GM18507 (cell line): ENCODE results near the gene DDAH2.

Experiments
- DNase-seq: peaks from one replicate; pipeline ENCODE4 v3.0.0; 2011; ENCODE audit warnings: low read depth; ENCODE audit not compliant: insufficient read length; ENCODE audit errors: extremely low spot score
- FAIRE-seq: peaks from 2 replicates; lab custom pipeline; 2011; peaks lifted over from hg19 to GRCh38; lab: Jason Lieb, UNC

DDAH2 gene

DNA sequence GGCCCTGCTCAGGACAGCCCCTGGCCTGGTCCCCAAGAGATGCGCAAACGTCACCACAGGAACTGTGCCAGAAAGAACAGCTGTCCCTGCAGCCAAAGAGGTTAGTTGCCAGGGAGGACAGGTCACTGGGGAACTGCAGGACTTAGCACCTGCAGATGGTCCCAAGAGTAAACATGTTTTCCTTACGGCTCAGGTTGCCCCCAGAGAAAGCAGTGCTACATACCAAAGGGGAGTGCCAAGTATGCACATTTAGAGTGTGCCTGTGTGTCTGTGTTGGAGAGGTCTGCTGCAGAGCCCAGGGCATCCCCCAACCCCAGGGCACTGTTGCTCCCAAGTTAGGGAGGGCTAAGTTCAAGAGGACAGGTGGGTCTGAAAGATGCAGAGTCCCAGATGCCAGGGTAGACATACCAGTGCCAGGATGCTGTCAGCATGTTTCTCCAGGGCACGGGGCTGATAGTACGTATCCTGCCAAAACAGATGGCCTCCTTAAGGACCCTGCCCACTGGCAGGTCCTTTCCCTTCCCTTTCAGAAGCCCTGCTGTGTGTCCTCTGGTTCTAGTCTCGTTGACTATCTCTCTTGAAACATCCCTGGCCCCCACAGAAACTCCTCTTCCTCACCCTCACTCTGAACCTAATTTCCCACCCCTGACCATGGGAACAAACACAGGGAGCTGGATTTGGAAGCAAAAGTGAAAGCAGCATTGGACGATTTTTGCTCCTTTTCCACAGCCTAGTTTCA is 27.3 kb downstream of the DDAH2 start:
- FAIRE-seq (no peak), DNase-seq (no peak)

DNA sequence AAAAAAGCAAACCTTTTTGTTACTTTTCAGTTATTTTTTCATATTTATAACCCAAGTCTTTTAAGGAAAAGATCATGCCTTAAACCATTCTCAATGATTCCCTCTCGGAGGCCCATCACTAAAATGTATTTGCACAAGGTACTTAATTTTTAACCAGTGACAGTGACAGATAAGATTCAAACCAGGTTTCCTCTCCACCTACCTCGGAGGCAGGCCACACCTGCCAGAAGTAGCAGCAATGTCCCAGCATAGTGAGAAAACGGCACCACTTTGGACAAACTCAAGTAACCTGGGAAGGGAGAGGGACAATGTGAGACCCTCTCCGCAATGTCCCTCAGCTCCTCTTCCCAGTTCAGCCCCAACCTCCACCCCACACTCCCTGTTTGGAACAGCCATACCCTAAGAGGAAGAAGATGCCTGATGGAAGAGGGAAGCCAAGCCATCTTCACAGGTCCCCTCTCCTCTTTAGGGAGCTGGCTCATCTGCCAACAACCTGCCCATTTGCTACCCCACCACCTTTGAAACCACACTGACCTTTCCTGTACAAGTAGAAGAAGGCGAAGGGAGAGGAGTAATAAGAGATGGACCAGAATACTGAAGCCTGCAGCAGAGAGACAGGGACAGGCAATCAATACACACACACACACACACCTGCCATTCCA is 28.2 kb downstream of the DDAH2 start:
- DNase-seq (no peak), FAIRE-seq (no peak)

DNA sequence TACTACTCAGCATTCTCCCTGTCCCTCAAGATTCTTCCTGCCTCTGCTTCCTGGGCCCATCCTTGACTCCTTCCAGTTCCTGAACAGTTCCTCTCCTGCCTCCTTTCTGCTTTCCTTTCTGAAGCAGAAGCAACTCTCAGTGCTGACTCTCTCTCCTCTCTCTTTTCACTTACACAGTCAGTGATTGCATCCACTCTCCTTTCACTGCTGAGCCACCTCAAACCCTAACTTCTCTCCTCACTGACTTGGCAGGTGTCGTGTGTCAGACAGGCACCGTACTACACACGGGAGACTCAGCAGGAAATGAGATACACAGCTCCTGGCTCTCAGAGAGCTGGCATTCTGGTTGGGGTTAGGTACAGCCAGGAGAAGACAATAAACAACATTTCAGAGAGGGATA is 31.5 kb downstream of the DDAH2 start:
- FAIRE-seq (no peak), DNase-seq (no peak)

DNA sequence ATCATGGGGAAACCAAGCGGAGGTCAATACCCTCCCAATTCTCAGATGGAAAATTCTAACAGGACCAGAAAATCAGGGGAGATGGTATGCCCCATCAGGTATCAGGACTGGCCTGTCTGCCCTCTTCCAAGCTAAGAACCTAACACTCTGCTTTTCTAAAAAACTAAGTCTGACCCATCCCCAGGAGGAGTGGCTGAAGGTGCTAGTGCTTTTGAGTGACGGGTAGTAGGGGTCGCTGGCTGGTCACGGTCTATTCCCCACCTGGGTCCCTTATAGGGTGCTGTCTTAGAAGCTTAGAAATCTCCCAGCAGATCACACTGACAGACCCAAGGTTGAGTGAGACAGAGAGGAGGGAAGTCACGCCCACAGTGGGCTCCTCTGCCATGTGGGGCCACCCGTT is 35.6 kb downstream of the DDAH2 start:
- DNase-seq: no peak
- no peak for FAIRE-seq

DNA sequence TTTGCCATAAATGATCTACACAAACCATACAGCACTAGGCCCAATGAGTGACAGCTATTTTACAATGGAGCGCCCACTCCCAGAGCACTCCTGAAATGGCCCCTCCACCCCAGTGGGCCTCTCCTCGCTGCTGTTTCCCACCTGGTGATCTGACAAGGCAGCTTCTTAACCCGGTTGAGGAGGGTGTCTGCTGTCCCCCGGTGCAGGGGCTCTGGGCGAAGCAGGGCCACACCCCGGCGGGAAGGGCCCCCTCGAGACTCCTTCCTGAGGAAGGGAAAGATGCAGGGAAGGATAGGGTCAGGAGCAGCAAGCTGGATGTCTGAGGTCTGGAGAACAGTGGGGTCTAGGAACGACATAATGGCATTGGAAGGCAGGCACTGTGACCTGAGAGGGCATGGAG is 36.2 kb downstream of the DDAH2 start:
- DNase-seq (no peak), FAIRE-seq (no peak)

DNA sequence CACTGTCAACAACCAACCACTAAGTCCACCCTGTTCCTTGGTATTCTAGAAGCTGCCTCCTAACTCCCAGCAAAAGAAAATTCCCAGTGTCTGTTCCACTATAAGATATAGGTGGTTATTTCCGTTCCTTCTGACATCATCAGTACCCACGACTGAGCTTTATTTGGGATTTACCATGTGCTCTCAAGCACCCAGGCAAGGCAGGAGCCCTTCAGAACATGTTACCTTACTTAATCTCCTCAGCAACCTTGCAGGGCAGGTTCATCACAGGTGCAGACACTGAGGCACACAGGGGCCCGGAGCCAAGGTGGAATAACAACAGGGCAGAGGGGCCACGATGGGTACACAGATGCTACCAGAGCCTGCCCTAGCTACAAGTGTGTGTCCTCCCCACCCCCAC is 36.7 kb downstream of the DDAH2 start:
- FAIRE-seq: no peak

DNA sequence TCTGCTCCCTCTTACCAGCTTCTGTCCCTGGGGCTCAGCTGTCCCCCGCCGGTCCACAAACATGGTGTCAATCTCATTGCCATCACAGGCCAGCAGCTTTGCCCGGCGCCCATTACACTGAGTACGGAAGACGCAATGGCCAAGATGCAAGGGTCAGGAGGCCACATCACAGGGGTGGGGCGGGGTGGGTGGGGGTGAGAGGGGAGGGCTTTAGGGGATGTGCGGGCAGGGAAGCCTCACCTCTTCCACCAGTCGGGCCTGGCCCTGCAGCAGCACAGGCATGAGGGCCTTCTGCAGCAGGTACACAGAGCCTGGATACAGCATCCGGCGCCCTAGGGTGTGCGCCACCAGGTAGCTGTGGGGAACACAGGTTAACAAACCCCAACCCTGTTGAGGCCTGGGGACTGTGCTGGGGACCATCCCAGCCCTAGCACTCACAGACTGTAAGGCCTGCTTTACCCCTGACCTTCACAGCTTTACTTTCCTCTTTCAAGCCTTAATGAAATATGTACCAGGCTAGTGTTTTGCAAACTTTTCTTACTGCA is 37.5 kb downstream of the DDAH2 start:
- FAIRE-seq (no peak), DNase-seq (no peak)

More for the DNA sequence above, 36.7 kb downstream of the DDAH2 start:
- DNase-seq: no peak

DNA sequence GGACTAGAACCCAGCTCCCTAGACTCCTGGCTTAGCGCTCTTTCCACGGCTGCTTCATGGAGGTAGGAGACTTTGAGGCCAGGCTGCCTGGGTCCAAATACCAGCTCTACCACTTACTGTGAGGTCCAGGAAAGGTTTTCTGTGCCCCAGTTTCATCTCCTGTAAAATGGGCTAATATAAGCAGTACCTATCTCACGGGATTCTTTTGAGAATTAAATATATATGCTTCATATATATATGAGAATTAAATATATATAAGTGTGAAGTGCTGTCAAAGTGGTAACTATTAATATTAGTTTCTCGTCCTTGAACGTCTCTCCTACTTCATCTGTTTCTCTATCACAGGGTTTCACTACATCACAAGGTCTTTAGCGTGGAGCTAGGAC is 38.0 kb downstream of the DDAH2 start:
- DNase-seq (no peak), FAIRE-seq (no peak)

DNA sequence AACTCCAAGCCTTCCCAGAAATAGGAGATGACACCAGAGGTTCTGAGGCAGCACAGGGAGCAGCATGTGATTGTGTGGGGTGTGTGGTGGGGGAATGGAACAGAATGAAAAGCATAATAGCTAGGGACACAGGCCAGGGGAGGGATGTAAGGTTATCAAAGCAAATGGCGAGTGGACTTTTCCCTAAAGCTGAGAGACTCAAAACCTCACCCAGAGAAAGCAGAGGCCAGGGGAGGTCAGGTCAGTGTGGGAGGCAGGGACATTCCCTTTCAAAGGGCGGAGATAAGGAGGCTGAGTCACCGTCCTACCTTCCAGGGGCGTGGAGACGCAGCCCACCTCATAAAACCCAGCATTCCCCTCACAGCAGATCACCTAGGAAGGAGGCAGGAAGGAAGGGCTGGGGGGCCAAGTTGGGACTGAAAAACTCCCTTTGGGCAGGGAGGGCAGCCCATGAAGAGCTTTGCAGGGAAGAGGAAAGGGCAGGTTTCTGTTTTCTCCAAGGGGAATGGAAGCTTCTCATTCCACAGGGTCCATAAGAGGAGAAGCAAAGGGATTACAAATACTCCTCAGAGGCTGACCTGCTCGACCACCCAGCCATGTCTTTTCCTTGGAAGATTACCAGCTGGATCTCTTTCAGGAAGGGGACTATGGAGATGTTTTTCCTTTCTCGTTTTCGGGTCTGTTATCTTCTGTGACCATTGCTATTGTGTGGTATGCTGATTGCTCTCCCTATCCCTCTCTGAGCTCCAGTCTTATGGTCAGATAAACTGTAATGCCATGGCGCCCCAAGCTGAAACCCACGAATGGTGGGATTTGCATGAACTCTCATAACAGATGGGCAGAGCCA is 38.6 kb downstream of the DDAH2 start:
- DNase-seq: no peak
- FAIRE-seq: no peak

DNA sequence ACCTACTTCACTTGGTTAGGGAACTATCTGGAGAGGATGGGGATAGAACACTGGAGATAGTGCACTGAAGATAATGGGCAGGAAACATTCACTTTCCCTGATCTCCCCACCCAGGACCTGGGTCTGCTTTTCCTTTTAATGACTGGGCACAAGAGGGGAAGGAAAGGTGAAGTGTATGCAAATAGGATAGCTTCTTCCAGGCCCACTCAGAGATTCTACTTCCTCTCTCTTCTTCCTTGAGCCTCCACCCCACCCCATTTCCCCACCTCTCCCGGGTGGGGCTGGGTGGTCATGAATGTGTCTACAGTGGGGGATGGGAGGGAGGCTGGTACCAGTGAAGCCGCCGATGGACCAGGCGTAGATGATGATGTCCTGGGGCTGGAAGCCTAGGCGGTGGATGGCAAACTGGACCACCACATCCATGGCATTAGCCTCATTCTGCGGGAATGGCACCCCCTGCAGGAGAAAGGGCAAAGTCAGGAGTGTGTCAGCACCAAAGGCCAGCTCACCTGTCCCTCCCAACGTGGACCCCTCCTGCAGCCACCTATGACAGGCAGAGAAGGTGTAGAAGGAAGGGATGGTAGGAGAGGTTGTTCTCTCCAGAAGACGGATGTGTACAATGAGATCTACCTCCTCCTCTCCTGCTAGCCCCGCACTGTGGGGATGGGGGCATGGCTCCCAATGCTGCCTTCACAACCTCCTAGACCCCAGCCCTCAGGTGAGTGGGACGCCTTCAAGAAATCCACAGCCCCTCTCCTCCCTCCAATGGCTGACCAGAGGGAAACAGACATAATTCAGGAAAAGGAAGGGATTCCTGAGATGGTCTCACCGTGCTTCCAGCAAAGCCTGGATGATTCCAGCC is 39.6 kb downstream of the DDAH2 start:
- FAIRE-seq: no peak
- DNase-seq: no peak

DNA sequence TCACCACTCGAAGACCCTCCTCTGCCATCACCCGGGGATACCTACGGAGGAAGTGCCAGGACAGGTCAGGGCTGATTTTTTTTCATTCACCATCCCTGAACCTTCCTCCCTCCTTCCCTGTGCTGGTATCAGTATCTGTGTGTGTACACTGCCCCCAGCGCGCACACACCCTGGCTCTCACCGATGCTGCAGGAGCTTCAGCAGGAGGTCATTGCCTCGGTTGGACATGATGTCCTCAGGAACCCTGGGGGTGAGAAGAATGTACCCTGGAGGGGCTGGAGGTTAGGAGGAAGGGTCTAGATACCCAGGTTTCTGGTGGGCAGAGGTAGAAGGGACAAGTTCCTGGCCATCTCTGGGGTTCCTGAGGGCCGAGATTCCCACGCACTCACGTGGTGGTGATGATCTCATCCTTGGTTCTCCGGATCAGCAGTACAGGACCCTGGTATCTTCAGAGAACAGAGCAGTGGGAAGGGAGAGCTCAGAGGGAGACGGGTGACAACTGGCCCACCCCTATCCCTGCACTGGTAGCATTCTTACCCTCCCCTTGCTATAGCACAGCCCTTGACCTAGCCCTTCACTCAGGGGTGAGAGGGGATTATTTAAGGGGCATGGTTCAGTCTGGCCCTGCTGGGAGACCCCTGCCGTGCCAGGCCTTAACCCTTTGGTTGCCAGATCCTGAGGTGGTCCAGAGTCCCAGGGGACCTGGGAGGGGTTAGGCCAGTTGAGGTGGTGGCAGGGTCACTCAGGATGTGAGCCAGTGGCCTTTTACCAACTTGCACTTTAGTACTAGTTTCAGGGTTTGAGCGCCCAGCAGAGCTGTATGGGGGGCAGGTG is 41.0 kb downstream of the DDAH2 start:
- DNase-seq (no peak), FAIRE-seq (no peak)

DNA sequence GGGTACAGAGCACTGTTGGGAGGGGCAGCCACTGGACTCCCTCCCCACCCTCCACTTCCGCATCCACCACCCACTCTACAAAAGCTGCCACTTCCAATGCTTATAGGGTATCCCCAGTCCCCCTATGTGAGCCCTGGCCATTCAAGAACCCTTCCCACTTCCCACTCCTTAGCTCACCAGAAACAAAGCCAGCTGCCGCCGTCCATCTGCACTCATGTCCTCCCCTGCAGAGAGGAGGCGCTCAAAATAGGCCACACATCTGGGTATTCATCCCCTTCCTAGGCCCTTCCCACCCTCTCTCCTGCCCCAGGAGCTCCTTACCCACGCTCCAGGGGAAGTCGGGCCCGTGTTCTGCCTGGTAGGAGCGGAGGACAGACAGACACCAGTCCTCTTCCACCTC is 41.8 kb downstream of the DDAH2 start:
- DNase-seq (no peak), FAIRE-seq (no peak)

DNA sequence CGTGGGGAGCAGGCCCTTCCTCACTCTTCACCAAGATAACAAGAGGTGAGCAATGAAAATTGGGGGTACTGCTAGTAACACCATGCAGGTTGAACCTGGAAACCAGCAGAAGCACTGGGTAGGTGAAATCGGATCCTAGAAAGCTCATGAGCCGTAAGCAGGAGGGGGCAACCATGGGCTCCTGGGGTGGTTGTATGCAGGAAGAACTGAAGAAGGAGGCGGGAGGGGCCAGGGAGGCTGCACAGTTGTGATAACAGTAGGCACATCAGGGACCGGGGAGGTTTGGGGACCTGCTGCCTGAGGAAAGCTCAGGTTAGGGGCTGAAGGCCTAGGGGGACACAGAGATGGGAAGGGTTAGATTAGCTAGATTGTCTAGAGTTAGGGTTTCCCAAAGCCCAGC is 42.6 kb downstream of the DDAH2 start:
- FAIRE-seq (no peak), DNase-seq (no peak)

DNA sequence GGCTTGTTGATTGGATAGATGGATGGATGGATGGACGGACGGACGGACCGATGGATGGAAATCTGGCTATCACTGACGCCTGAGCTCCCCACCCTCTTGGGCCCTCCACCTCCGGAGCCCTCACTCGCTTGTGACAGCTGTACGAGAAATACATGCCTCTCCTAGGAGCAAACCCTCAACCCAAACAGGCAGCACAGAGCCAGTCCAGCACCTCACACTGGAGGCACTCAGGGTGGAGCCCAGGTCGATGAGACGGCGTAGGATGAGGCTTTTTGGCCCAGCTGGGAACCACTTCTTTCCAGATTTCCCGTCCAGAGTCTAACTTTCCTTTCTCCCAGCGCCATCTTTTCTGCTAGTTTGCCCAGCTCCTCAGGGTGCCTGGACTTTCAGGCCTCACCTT is 45.5 kb downstream of the DDAH2 start:
- FAIRE-seq (no peak), DNase-seq (no peak)

DNA sequence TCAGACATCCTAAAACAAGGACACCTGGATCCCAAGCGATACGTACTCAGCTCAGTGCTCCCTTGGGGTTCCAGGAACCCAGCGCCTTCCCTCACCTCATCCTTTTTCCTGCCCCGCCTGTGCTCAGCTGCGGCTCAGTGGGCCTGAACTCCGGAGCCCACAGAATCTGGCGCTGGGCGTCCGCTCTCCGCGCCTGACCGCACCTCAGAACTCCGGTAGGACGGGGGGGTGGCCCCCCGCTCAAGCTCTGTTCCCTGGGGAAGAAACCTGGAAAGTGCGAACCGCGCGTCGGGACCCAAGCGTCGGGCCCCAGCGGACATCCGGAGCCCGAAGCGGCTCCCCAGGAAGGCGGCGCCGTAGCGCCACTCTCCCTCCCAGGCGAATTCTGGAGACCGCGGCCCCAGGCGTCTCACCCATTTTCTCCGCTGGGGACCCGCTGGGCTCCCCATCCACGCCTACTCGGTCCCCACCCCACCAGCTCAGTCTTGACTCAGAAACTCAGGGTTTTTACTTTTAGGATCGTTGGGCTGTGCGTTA is 47.9 kb downstream of the DDAH2 start:
- peak; percentile 50 for FAIRE-seq
- no peak for DNase-seq

DNA sequence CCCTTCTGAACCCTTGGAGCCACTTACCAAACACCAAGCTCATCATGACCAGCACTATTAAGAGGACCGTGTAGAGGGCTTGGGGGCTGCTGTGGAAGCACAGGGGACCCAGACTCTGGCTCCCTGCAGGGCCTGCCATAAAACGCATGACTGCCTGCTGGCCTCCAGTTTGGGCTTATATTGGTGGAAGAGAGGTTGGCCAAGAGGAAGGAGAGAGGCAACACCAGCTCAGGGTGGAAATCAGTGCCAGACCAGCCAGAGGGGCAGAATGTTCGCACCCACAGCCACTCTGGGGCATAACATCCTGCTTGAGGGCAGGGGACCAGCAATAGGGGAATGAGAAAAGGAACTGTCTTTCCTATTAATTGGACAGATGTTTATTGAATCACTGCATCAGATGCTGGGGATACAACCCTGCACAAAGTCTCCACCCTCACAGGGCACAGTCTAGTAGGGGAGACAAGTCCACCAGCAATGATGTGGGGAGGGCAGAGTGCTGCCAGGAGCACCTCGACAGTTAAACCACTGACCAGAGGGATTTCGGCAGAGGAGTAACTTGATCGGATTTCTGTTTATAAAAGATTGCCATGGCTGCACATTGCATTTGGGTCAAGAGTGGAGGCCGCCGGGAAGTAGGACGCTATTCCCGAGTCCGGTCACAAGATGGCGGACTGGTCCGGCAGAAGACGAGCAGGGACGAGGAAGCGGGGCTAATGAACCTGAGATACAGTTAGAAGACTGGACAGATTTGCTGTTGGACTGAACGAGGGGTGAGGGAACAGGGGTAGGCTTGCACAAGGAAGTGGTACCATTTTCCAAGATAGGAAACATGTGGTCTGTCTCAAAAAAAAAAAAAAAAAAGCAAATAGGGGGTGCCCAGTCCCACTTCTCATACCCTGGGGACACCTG is 48.6 kb downstream of the DDAH2 start, which contains the start of gene LY6G5C:
Gene LY6G5C (minus strand): TSS at position 842 of the 909 bp plus-strand sequence. CDS start 694 bp downstream, at position 148.
- peak; percentile 87 for FAIRE-seq

DNA sequence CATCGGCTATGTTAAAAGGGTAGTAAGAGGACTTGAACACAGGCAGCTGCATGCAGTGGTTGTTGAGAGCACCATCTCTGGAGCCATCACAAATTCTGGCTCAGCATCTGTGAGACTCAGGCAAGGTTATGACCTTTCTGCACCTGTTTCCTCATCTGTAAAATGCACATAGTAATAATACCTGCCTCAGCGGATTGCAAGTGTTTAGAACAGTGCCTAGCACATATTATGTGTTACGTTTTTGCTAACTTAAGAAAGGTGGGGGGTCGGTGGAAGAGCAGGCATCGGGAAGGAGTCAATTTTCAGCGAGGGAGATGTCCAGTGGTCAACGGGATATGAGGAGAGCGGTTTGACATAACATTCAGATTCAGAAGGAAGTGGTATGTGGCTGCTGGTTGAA is 51.1 kb downstream of the DDAH2 start:
- FAIRE-seq: no peak
- no peak for DNase-seq

More for the DNA sequence above, 48.6 kb downstream of the DDAH2 start, which contains the start of gene LY6G5C:
- peak; percentile 60 for DNase-seq
